ENCODE data around the gene TRABD2B. TPM values are rescaled to one million over a fixed set of nuclear protein-coding genes. Genes with fewer than 3 reads are reported as not detected.

Gene TRABD2B
- total and polyA plus RNA-seq, 2 of the 13 experiments (the other 11 are each of a cell fraction or from before 2014, with no cell fraction given), result 0.04 TPM; not detected in 1

GRCh38 chr1:47875831-47876586 is 121.2 kb downstream of the TRABD2B start (continued):
- no peak for TF ChIP-seq TEAD3 (CRISPR knock-in tag; optimal IDR thresholded peaks at IDR 0.05; ENCODE audit: borderline replicate concordance)
- no peak for TF ChIP-seq ZBTB1 (CRISPR knock-in tag; IDR thresholded peaks at IDR 0.05; ENCODE audit: borderline replicate concordance)
- TF ChIP-seq ZNF34 (CRISPR knock-in tag; IDR thresholded peaks at IDR 0.05; ENCODE audit: borderline replicate concordance), result no peak
- TF ChIP-seq AHR (CRISPR knock-in tag; IDR thresholded peaks at IDR 0.05), result no peak
- TF ChIP-seq POGK (CRISPR knock-in tag; conservative IDR thresholded peaks at IDR 0.05), result no peak
- TF ChIP-seq AHDC1 (CRISPR knock-in tag; IDR thresholded peaks at IDR 0.05; ENCODE audit: borderline replicate concordance), result no peak
- TF ChIP-seq THYN1 (CRISPR knock-in tag; IDR thresholded peaks at IDR 0.05; ENCODE audit: borderline replicate concordance, low read depth), result no peak
- no peak for TF ChIP-seq SOX13 (IDR thresholded peaks at IDR 0.05)
- TF ChIP-seq SOX13 (CRISPR knock-in tag; conservative IDR thresholded peaks at IDR 0.05 in 1 of 2, IDR thresholded peaks at IDR 0.05 in 1 of 2), result 0 out of 4 replicates have a peak, but pooled peaks of 1 of the 2 experiments have one; percentile 3
- TF ChIP-seq ZUFSP (CRISPR knock-in tag; IDR thresholded peaks at IDR 0.05; ENCODE audit: borderline replicate concordance), result no peak
- TF ChIP-seq DRAP1 (CRISPR knock-in tag; IDR thresholded peaks at IDR 0.05), result no peak
- no peak for TF ChIP-seq ZNF841 (CRISPR knock-in tag; IDR thresholded peaks at IDR 0.05; ENCODE audit: borderline replicate concordance)
- TF ChIP-seq FOXA3 (CRISPR knock-in tag; IDR thresholded peaks at IDR 0.05), result no peak; the same call in 1 of the 2 replicates
- no peak for TF ChIP-seq ZNF781 (CRISPR knock-in tag; IDR thresholded peaks at IDR 0.05; ENCODE audit: borderline replicate concordance, not compliant biosample characterization)
